ENCODE results near the gene CSRNP3.

- TF ChIP-seq CTCF (IDR thresholded peaks at IDR 0.05) (no peak), POLR2A (IDR thresholded peaks at IDR 0.05) (no peak)
These were observed 166.0 kb downstream of the CSRNP3 start for GRCh38 chr2:165635532-165635931.
